ENCODE results near the gene PPP1R18. TPM values are rescaled to one million over a fixed set of nuclear protein-coding genes. Genes with fewer than 3 reads are reported as not detected.
A peak's percentile ranks its signal among the peaks of the same experiment; 100 is the strongest.

Gene PPP1R18
- total and polyA plus RNA-seq, 8 donors = 5.3 to 27.2 (median 12.5) TPM

- H3K4me1 ChIP-seq = peaks cover 6 to 15% (median 7%) of the 10 kb centered on the region in 3 donors
- H3K4me3 ChIP-seq = peak overlapping the region; percentile 55 to 78 (median 70)
- intact Hi-C loops (cut with DNase I) = no loop called here
- ATAC-seq = no peak
- no peaks in the 10 kb centered on the region for H3K9me3 ChIP-seq
- no peak for FAIRE-seq
- peak overlapping the region; percentile 70 to 93 (median 84) for H3K27ac ChIP-seq
- H3K36me3 ChIP-seq = no peaks in the 10 kb centered on the region
- H3K27me3 ChIP-seq = no peaks in the 10 kb centered on the region
- DNase-seq = peak in 4 of 6 donors; percentile 41 to 64 (median 58)
- 19 to 20% methylated on average over 22 of the region's 22 CpGs for WGBS, 2 donors
- TF ChIP-seq, protein P1, sequence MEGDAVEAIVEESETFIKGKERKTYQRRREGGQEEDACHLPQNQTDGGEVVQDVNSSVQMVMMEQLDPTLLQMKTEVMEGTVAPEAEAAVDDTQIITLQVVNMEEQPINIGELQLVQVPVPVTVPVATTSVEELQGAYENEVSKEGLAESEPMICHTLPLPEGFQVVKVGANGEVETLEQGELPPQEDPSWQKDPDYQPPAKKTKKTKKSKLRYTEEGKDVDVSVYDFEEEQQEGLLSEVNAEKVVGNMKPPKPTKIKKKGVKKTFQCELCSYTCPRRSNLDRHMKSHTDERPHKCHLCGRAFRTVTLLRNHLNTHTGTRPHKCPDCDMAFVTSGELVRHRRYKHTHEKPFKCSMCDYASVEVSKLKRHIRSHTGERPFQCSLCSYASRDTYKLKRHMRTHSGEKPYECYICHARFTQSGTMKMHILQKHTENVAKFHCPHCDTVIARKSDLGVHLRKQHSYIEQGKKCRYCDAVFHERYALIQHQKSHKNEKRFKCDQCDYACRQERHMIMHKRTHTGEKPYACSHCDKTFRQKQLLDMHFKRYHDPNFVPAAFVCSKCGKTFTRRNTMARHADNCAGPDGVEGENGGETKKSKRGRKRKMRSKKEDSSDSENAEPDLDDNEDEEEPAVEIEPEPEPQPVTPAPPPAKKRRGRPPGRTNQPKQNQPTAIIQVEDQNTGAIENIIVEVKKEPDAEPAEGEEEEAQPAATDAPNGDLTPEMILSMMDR (IDR thresholded peaks at IDR 0.05) = no peak
These were observed 1.4 kb upstream of the PPP1R18 start for GRCh38 chr6:30687659-30688431.

DNA sequence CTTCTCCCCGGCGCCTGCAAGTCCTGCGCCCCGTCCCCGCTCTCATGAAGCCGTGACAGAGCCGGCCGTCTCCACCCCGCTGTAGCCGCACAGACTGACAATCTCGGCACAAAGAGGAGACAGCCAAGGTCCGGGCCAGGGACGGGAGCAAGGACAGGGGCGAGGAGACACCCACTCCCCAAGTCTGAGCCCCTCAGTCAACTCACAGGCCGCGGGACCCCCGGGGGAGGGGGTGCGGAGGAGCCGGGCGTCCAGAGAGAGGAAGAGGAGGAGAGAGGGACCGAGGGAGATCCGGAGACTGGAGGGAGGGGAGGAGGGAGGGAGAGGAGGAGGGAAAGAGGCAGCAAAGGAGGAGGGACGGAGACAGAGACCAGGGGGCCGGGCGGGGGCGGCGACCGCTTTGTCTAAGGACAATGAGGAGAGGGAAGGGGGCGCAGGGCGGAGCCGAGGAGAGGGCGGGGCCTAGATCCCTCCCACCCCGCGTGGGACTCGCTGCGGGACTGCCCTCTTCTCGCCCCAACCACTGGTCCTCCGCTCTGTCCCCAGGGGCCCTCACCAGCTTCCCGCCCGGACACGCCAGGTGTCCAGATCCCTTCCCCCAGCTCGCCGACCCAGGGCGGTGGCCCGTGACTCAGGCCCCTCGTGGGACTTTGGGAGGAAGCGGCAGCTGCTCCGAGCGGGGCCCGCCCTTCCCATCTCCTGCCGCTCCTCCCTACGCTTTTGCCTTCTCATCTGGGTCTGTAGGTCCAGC is 638 bp upstream of the PPP1R18 start:
- DNase-seq (peak; percentile 86 to 92 (median 89)), FAIRE-seq (no peak), ATAC-seq (peak; percentile 58 to 68 (median 63))
- WGBS, 2 donors = 0% methylated on average over 31 to 50 of the region's 52 CpGs
- intact Hi-C loops (cut with DNase I) = no loop called here
- no peaks in the 10 kb centered on the region for H3K27me3 ChIP-seq
- H3K4me1 ChIP-seq = peaks cover 6 to 15% (median 7%) of the 10 kb centered on the region in 3 donors
- peak overlapping the region; percentile 70 to 93 (median 84) for H3K27ac ChIP-seq
- no peaks in the 10 kb centered on the region for H3K9me3 ChIP-seq
- H3K4me3 ChIP-seq = peak overlapping the region; percentile 55 to 78 (median 70)
- TF ChIP-seq, protein P1 (IDR thresholded peaks at IDR 0.05) = no peak
- no peaks in the 10 kb centered on the region for H3K36me3 ChIP-seq

DNA sequence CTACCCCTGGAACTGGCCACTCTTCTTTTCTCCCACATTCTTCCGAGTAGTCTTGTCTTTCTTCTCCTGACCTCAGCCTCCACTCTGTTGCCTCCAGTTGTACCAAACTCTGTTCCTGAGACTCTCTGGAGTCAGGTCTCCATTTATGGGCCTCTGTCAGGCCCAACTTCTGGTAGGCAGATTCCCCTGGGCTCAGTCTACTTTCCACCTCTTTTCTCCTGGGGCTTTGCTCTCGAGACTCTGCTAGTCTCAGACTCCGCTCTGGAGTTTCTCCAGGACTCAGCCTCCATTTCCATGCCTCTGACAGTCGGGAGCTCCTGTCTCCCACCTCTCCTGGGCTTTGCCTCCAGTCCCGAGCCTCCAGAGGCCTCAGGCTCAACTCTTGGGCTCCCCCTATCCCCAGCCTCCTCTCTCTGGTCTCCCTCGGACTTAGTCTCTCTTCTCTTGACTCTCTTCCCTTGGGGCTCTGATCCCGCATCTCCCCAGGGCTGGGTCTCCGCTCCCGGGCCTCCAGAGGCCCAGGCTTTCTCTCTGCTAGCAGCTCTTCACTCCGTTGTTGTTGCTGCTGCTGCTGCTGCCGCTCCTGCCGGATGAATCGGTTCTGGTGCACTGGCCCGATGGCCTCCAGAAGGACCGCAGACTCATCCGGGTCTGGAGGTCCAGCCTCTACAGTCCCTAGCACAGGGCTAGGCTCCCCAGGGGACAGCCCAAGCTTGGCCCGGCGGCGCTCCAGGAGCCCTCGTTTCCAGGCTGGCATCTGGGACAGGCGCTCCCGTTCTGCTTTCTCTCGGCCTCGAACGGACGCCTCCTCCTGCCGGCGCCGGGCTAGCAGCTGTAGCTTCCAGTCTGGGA is 1.1 kb downstream of the PPP1R18 start:
- H3K9me3 ChIP-seq = no peaks in the 10 kb centered on the region
- H3K27me3 ChIP-seq = no peaks in the 10 kb centered on the region
- no peaks in the 10 kb centered on the region for H3K36me3 ChIP-seq
- peaks cover 0 to 9% (median 3%) of the 10 kb centered on the region in 3 donors for H3K4me1 ChIP-seq
- no peak for ATAC-seq
- FAIRE-seq = no peak
- intact Hi-C loops (cut with DNase I) = no loop called here
- H3K4me3 ChIP-seq = peak overlapping the region; percentile 55 to 78 (median 70)
- WGBS, 2 donors = 72 to 79% methylated on average over 28 to 29 of the region's 29 CpGs
- peak in 3 of 6 donors; percentile 47 to 76 (median 60) for DNase-seq
- H3K27ac ChIP-seq = peak overlapping the region in 3 of 4 donors; percentile 16 to 93 (median 92)
- TF ChIP-seq, protein P1 (IDR thresholded peaks at IDR 0.05) = no peak

- FAIRE-seq = no peak
- ATAC-seq = no peak
- no peaks in the 10 kb centered on the region for H3K36me3 ChIP-seq
- TF ChIP-seq, protein P1 (IDR thresholded peaks at IDR 0.05) = no peak
- no peaks in the 10 kb centered on the region for H3K9me3 ChIP-seq
- H3K4me3 ChIP-seq = peak overlapping the region; percentile 55 to 78 (median 70)
- H3K4me1 ChIP-seq = peaks cover 0 to 3% (median under 1%) of the 10 kb centered on the region in 3 donors
- intact Hi-C loops (cut with DNase I) = loop anchor here in 2 of 3 donors (5.0 kb wide), 2 partner anchors 38 to 43 kb away; partner anchors contain the start of gene TUBB (in 1 of the 2)
- H3K27me3 ChIP-seq = no peaks in the 10 kb centered on the region
- 67 to 68% methylated on average over 17 to 20 of the region's 21 CpGs for WGBS, 2 donors
- peak in 2 of 6 donors; percentile 47 to 63 for DNase-seq
- peak overlapping the region in 3 of 4 donors; percentile 16 to 93 (median 92) for H3K27ac ChIP-seq
These were observed 1.9 kb downstream of the PPP1R18 start for GRCh38 chr6:30684386-30685156.

All from pancreas (tissue), 10 donors.